IPS-20b (cell line): ENCODE data around the gene SEMA4B.
A peak's percentile ranks its signal among the peaks of the same experiment; 100 is the strongest.

Source experiments
- H3K27ac ChIP-seq: one replicate; pipeline ENCODE4 v1.5.1; 2013; ENCODE audit warnings: low read length
- H3K27me3 ChIP-seq: 2 replicates; pipeline ENCODE4 v1.6.1; 2013; ENCODE audit warnings: mild to moderate bottlenecking, low read length, inconsistent platforms; ENCODE audit not compliant: insufficient read depth
- H3K36me3 ChIP-seq: 2 replicates; pipeline ENCODE4 v1.6.1; 2013; ENCODE audit warnings: low read depth, mild to moderate bottlenecking, inconsistent platforms, low read length, moderate library complexity; ENCODE audit not compliant: insufficient read depth
- H3K4me1 ChIP-seq: 2 replicates; pipeline ENCODE4 v1.6.1; 2013; ENCODE audit warnings: mild to moderate bottlenecking, control low read depth, inconsistent platforms, low read length, moderate library complexity; ENCODE audit not compliant: insufficient read depth
- H3K4me3 ChIP-seq: 2 replicates; pipeline ENCODE4 v1.5.1; 2013; ENCODE audit warnings: mild to moderate bottlenecking, low read length, inconsistent platforms
- H3K9ac ChIP-seq: 2 replicates; pipeline ENCODE4 v1.6.1; 2013; ENCODE audit warnings: low read depth, mild to moderate bottlenecking, inconsistent platforms, low read length, moderate library complexity
- H3K9me3 ChIP-seq: 2 replicates; pipeline ENCODE4 v1.6.1; 2013; ENCODE audit warnings: mild to moderate bottlenecking, low read depth, low read length, inconsistent platforms; ENCODE audit not compliant: insufficient read depth

Gene SEMA4B

DNA sequence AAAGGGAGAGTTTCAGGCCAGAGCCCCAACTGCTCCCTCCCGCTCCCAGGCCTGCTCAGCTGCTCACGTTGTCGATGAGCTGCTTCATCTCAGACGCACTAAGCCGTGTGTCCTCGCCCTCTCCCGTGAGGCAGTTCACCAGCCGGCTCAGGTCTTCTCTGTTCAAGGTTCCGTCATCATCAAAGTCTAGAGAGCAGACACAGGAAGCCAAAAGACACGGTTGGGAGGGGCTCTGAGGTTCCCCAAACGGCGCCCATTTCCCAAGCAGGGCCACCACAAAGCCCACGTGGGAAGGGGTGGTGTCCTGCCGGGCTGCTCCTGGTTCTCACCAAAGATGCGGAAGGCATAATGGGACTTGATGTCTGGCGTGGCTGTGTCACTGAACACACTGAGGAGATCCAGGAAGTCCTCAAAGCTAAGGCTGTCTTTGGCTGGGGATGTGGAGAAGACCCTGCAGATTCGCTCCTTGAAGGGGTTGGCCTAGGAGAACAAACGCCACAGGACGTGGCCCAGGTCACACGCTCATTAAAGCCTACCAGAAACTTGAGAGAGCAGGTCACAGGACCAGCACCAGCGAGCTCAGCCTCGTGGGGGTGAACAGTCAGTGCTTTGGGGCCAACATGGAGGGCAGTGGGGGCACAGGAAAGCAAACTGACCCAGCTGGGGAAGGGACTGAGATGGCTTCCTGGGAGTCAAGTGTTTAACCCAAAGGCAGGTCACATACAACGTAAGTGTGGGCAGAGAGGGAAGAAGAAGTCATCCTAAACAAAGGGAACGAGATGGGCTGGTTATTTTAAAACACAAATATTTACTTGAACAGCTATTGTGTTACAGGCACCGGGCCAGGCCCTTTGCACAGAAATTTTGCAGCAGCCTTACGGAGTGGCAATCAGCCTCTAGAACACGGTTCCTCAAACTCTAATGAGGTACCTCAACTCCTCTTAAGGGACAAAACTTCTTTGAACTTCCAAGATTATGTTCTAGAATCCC, 30.2 kb downstream of the SEMA4B start:
- H3K9ac ChIP-seq: no peak overlapping the region
- no peaks in the 10 kb centered on the region for H3K9me3 ChIP-seq
- no peaks in the 10 kb centered on the region; the same call in 1 of the 2 replicates for H3K4me1 ChIP-seq
- H3K4me3 ChIP-seq: no peak overlapping the region
- H3K27ac ChIP-seq: no peak overlapping the region
- no peaks in the 10 kb centered on the region for H3K27me3 ChIP-seq
- H3K36me3 ChIP-seq: peaks cover 47% of the 10 kb centered on the region

- H3K9ac ChIP-seq: no peak overlapping the region
These were observed 31.1 kb downstream of the SEMA4B start for GRCh38 chr15:90232196-90232595.

GRCh38 chr15:90232941-90233386, 31.8 kb downstream of the SEMA4B start:
- no peaks in the 10 kb centered on the region for H3K9me3 ChIP-seq
- H3K9ac ChIP-seq: peak overlapping the region; percentile 69; the same call in 1 of the 2 replicates
- H3K4me1 ChIP-seq: no peaks in the 10 kb centered on the region; the same call in 1 of the 2 replicates
- H3K27ac ChIP-seq: no peak overlapping the region
- peaks cover 32% of the 10 kb centered on the region for H3K36me3 ChIP-seq
- H3K4me3 ChIP-seq: peak overlapping the region; percentile 82
- no peaks in the 10 kb centered on the region for H3K27me3 ChIP-seq

More at GRCh38 chr15:90232196-90232595, 31.1 kb downstream of the SEMA4B start:
- no peaks in the 10 kb centered on the region for H3K27me3 ChIP-seq
- peaks cover 39% of the 10 kb centered on the region for H3K36me3 ChIP-seq
- no peak overlapping the region for H3K27ac ChIP-seq
- no peaks in the 10 kb centered on the region; the same call in 1 of the 2 replicates for H3K4me1 ChIP-seq
- no peak overlapping the region for H3K4me3 ChIP-seq
- H3K9me3 ChIP-seq: no peaks in the 10 kb centered on the region

DNA sequence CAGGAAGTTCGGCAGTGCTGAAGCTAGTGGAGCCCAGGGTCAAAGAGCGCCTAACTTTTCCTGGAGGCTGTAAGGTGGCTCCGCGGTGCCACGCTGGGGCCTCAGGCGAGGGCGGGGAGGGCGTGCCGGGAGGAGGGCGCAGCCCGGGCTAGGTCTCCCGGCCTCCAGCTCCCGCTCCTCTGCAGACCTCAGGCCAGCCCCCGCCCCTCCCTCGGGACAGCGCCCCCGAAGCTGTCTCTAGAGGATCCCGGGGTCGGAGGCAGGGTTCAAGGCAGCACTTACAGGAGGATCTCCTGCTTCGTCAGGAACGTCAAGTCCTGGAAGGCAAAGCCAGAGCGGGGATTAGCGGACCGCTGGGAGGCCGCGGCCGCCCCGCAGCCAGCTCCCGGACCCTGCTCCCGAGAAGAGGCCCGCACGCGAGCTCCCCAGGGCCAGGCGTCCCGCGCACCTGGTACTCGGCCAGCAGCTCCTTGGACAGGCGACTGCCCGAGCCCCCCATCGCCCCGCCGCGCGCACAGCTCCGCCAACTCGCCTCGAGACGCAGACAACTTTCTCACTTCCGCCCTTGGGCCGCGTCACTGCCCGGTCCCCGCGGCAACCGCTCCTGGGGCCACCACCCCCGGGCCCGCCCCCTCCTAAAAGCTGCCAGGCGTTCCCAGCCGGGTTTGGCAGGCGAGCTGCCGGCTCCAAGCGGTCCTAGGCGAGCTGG, 32.4 kb downstream of the SEMA4B start, which contains the start of gene CIB1:
Gene CIB1 (minus strand): TSS at position 555 of the 709 bp plus-strand sequence. CDS start 56 bp downstream, at position 499.
- Histone ChIP-seq H3K27me3 (no peaks in the 10 kb centered on the region), H3K9me3 (no peaks in the 10 kb centered on the region), H3K4me1 (no peaks in the 10 kb centered on the region; the same call in 1 of the 2 replicates), H3K27ac (no peak within 1 kb of the TSS), H3K9ac (peak within 1 kb of the TSS; percentile 72; the same call in 1 of the 2 replicates), H3K36me3 (peaks cover 26% of the 10 kb centered on the region), H3K4me3 (peak within 1 kb of the TSS; percentile 82)

DNA sequence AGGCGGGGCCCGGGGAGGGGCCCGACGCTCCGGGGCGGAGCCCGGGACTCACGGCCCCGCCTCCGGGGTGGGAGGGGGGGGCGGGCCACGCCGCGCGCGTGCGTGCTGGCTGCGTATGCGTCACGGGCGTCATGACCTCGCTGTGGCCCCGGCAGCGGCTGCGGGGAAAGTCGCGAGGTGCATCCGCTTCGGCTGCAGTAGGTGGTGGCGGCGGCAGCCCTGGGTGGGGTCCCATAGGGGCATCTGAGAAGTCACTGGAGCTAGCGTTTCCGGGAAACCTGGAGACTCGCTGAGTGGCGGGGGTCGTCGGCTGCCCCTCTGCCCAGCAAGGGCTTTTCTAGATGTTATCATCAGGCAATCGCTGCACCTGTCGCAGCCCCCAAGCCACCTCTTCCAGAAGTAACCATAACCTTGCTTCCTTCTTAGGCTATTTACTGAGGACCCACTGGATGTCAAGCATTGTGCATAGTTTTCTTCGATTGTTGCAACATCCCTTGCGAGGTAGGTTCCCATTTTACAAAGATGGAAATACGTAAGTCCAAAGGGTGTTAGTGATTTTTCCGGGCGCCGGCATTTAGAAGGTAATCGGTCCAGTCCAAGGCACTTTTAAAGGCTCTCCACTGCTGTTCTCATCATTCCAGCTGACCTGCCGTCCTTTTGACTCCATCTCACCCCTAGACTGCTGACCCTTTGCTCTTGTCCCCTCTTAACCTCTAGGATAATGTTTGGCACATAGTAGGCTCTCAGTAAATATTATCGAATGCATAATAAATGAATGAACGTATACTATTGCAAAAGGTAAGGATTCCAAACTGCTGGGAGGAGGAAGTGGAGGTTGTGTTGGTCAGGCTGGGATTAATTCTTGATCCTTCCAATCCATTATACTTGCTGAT, 33.2 kb downstream of the SEMA4B start, which contains the start of gene GDPGP1:
Gene GDPGP1 (plus strand): TSS at position 114 of the 893 bp plus-strand sequence. CDS start 6,700 bp downstream, outside the sequence.
- H3K27me3 ChIP-seq: no peaks in the 10 kb centered on the region
- H3K9ac ChIP-seq: peak within 1 kb of the TSS; percentile 72; the same call in 1 of the 2 replicates
- H3K36me3 ChIP-seq: peaks cover 18% of the 10 kb centered on the region
- H3K27ac ChIP-seq: no peak within 1 kb of the TSS
- H3K4me1 ChIP-seq: no peaks in the 10 kb centered on the region; the same call in 1 of the 2 replicates
- H3K9me3 ChIP-seq: no peaks in the 10 kb centered on the region
- peak within 1 kb of the TSS; percentile 82 for H3K4me3 ChIP-seq

DNA sequence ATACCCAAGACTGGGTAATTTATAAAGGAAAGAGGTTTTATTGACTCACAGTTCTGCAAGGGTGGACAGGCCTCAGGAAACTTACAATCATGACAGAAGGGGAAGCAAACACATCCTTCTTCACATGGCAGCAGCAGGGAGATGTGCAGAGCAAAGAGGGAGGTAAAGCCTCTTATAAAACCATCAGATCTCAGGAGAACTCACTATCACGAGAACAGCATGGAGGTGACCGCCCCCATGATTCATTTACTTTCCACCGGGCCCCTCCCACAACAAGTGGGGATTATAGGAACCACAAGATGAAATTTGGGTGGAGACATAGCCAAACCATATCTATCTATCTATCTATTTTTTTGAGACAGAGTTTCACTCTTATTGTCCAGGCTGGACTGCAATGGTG, 38.2 kb downstream of the SEMA4B start:
- Histone ChIP-seq H3K27ac (no peak overlapping the region), H3K27me3 (no peaks in the 10 kb centered on the region), H3K9me3 (no peaks in the 10 kb centered on the region), H3K9ac (no peak overlapping the region), H3K4me1 (no peaks in the 10 kb centered on the region; the same call in 1 of the 2 replicates), H3K36me3 (no peaks in the 10 kb centered on the region; the same call in 1 of the 2 replicates), H3K4me3 (no peak overlapping the region)

DNA sequence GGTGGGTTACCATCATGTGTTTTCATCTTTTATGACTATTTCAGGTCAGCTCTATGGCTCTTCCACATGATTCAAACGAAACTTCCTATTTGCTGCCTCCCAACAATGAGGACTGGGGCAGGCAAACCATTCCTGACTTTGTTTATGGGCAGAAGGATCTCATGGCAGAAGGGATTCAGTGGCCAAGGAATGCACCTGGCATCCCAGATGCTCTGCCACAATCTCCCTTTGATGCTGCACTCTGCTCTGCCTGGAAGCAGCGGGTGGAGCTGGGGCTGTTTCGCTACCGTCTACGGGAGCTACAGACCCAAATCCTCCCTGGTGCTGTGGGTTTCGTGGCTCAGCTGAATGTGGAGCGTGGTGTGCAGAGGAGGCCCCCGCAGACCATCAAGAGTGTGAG, 39.7 kb downstream of the SEMA4B start:
- no peaks in the 10 kb centered on the region; the same call in 1 of the 2 replicates for H3K36me3 ChIP-seq
- H3K27ac ChIP-seq: no peak overlapping the region
- no peaks in the 10 kb centered on the region for H3K27me3 ChIP-seq
- H3K4me1 ChIP-seq: no peaks in the 10 kb centered on the region
- no peaks in the 10 kb centered on the region for H3K9me3 ChIP-seq
- no peak overlapping the region for H3K9ac ChIP-seq
- no peak overlapping the region for H3K4me3 ChIP-seq

- Histone ChIP-seq H3K27me3 (no peaks in the 10 kb centered on the region), H3K4me3 (no peak overlapping the region), H3K4me1 (no peaks in the 10 kb centered on the region), H3K36me3 (no peaks in the 10 kb centered on the region; the same call in 1 of the 2 replicates), H3K9ac (no peak overlapping the region), H3K27ac (no peak overlapping the region), H3K9me3 (no peaks in the 10 kb centered on the region)
These were observed 40.4 kb downstream of the SEMA4B start for GRCh38 chr15:90241343-90242192.

GRCh38 chr15:90243943-90244639, 43.0 kb downstream of the SEMA4B start:
- no peak overlapping the region for H3K4me3 ChIP-seq
- H3K9me3 ChIP-seq: no peaks in the 10 kb centered on the region
- no peak overlapping the region for H3K27ac ChIP-seq
- no peaks in the 10 kb centered on the region for H3K36me3 ChIP-seq
- H3K4me1 ChIP-seq: no peaks in the 10 kb centered on the region
- no peaks in the 10 kb centered on the region; the same call in 1 of the 2 replicates for H3K27me3 ChIP-seq
- H3K9ac ChIP-seq: no peak overlapping the region
